ENCODE measurements around the gene KRT12. TPM values are rescaled to one million over a fixed set of nuclear protein-coding genes. Genes with fewer than 3 reads are reported as not detected.

The KRT12 gene
- not detected for total RNA-seq

GRCh38 chr17:40866838-40867237, at the start of gene KRT12:
KRT12 (minus strand) TSS chr17:40867223; CDS start chr17:40867186, 37 bp downstream.
- DNase-seq (ENCODE audit: low spot score in 2 of 2) (no peak), FAIRE-seq (no peak)

GRCh38 chr17:40916366-40916765, 49.3 kb upstream of the KRT12 start:
- no peak for FAIRE-seq
- DNase-seq (ENCODE audit: low spot score in 2 of 2) = no peak

- FAIRE-seq (no peak), DNase-seq (ENCODE audit: low spot score in 2 of 2) (no peak)
These were observed 48.8 kb upstream of the KRT12 start for GRCh38 chr17:40915721-40916256.

GRCh38 chr17:40915199-40915661, 48.2 kb upstream of the KRT12 start:
- FAIRE-seq = no peak
- no peak for DNase-seq (ENCODE audit: low spot score in 2 of 2)

- no peak for FAIRE-seq
- no peak for DNase-seq (ENCODE audit: low spot score in 2 of 2)
These were observed 47.2 kb upstream of the KRT12 start for GRCh38 chr17:40914075-40914855.

GRCh38 chr17:40912486-40913210, 45.6 kb upstream of the KRT12 start:
- FAIRE-seq = no peak
- no peak for DNase-seq (ENCODE audit: low spot score in 2 of 2)

GRCh38 chr17:40910441-40910841, 43.4 kb upstream of the KRT12 start:
- FAIRE-seq = no peak

GRCh38 chr17:40909755-40910154, 42.7 kb upstream of the KRT12 start:
- no peak for FAIRE-seq
- no peak for DNase-seq (ENCODE audit: low spot score in 2 of 2)

More at GRCh38 chr17:40910441-40910841, 43.4 kb upstream of the KRT12 start:
- peak in 1 of 2 donors; percentile 16 for DNase-seq (ENCODE audit: low spot score in 2 of 2)

- DNase-seq (ENCODE audit: low spot score in 2 of 2) (peak; percentile 23 to 74), FAIRE-seq (peak; percentile 79)
These were observed 42.3 kb upstream of the KRT12 start for GRCh38 chr17:40909351-40909750.

- DNase-seq (ENCODE audit: low spot score in 2 of 2) (no peak), FAIRE-seq (no peak)
These were observed 39.6 kb upstream of the KRT12 start for GRCh38 chr17:40906613-40907012.

- DNase-seq (ENCODE audit: low spot score in 2 of 2) (no peak), FAIRE-seq (no peak)
These were observed 38.3 kb upstream of the KRT12 start for GRCh38 chr17:40905370-40905769.

- no peak for FAIRE-seq
These were observed 36.3 kb upstream of the KRT12 start for GRCh38 chr17:40903129-40903847.

GRCh38 chr17:40902498-40902897, 35.5 kb upstream of the KRT12 start:
- FAIRE-seq = no peak
- no peak for DNase-seq (ENCODE audit: low spot score in 2 of 2)

More at GRCh38 chr17:40903129-40903847, 36.3 kb upstream of the KRT12 start:
- no peak for DNase-seq (ENCODE audit: low spot score in 2 of 2)

GRCh38 chr17:40901981-40902474, 35.0 kb upstream of the KRT12 start:
- FAIRE-seq = no peak
- no peak for DNase-seq (ENCODE audit: low spot score in 2 of 2)

GRCh38 chr17:40900809-40901356, 33.9 kb upstream of the KRT12 start:
- no peak for DNase-seq (ENCODE audit: low spot score in 2 of 2)
- FAIRE-seq = no peak

GRCh38 chr17:40896916-40897455, 30.0 kb upstream of the KRT12 start:
- DNase-seq (ENCODE audit: low spot score in 2 of 2) = no peak
- no peak for FAIRE-seq

GRCh38 chr17:40895106-40895730, 28.2 kb upstream of the KRT12 start:
- DNase-seq (ENCODE audit: low spot score in 2 of 2) (no peak), FAIRE-seq (no peak)

GRCh38 chr17:40888196-40888720, 21.2 kb upstream of the KRT12 start:
- DNase-seq (ENCODE audit: low spot score in 2 of 2) = no peak
- FAIRE-seq = no peak

GRCh38 chr17:40886090-40886489, 19.1 kb upstream of the KRT12 start:
- DNase-seq (ENCODE audit: low spot score in 2 of 2) (no peak), FAIRE-seq (no peak)

Data from frontal cortex (tissue), 4 donors.